HAP-1 (cell line): Measurements from ENCODE around the gene EEF2KMT.
A peak's percentile ranks its signal among the peaks of the same experiment; 100 is the strongest.

Experiments
- DNase-seq, 2 experiments: peaks; one replicate each; pipeline ENCODE4 v3.0.0-alpha.2; 2016 to 2020; ENCODE audit warnings: low spot score in 2 of 2
- H3K27me3 ChIP-seq: fragments of 250-450 bp; sonication (Bioruptor Pico); 2 replicates; pipeline ENCODE4 v1.5.1; 2020; ENCODE audit warnings: low read depth, mild to moderate bottlenecking, moderate library complexity
- H3K36me3 ChIP-seq: fragments of 250-450 bp; sonication (Bioruptor Pico); replicated peaks from 2 replicates; pipeline ENCODE4 v1.5.1; 2020; ENCODE audit warnings: mild to moderate bottlenecking
- H3K4me1 ChIP-seq: fragments of 250-450 bp; sonication (Bioruptor Pico); 2 replicates; pipeline ENCODE4 v1.5.1; 2020; ENCODE audit warnings: mild to moderate bottlenecking
- H3K4me3 ChIP-seq: fragments of 250-450 bp; sonication (Bioruptor Pico); 2 replicates; pipeline ENCODE4 v1.5.1; 2020; ENCODE audit warnings: mild to moderate bottlenecking, moderate library complexity
- H3K9me3 ChIP-seq: fragments of 250-450 bp; sonication (Bioruptor Pico); 2 replicates; pipeline ENCODE4 v1.5.1; 2020; ENCODE audit warnings: mild to moderate bottlenecking, moderate library complexity
- in situ Hi-C: fragments of 300-500 bp; cut with MboI; formaldehyde crosslinking; loops from 3 replicates; pipeline ENCODE4 v1.14.3; 2020; ENCODE audit warnings: low sequenced_read_pairs, inconsistent platforms, mixed read lengths

The EEF2KMT gene

DNA sequence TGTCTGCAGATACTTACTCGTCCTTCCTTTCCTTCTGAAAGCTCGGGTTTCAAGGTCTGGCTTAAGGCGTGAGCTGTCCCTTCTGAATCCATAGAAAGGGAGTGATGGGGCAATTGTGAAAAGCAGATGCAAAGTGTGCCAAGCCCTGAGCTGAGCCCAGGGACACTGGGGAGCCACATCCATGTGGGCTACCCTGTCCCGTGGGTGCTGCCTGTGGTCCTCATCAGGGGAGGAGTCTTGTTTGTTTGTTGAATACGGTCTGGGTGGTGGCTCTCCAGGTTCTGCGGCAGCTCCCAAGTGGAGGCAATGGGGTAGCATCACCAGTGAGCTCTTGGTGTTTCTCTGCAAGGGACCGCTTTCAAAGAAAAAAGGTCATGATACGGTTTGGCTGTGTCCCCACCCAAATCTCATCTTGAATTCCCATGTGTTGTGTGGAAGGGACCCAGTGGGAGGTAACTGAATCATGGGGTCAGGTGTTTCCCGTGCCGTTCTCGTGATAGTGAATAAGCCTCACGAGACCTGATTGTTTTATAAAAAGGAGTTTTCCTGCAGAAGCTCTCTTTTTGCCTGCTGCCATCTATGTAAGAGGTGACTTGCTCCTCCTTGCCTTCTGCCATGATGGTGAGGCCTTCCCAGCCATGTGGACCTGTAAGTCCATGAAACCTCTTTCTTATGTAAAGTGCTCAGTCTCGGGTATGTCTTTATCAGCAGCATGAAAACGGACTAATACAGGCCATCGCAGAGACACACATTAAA is 27.0 kb downstream of the EEF2KMT start:
- Histone ChIP-seq H3K27me3 (peaks cover 20% of the 10 kb centered on the region), H3K36me3 (peaks cover 8% of the 10 kb centered on the region), H3K4me1 (peaks cover 3% of the 10 kb centered on the region; the same call in 1 of the 2 replicates), H3K9me3 (no peaks in the 10 kb centered on the region), H3K4me3 (no peak overlapping the region)
- in situ Hi-C loops: no loop called here
- no peak for DNase-seq

GRCh38 chr16:5069854-5070253 is 27.7 kb downstream of the EEF2KMT start:
- Histone ChIP-seq H3K9me3 (no peaks in the 10 kb centered on the region), H3K36me3 (peaks cover under 1% of the 10 kb centered on the region; the same call in 1 of the 2 replicates), H3K27me3 (peaks cover 24% of the 10 kb centered on the region), H3K4me3 (no peak overlapping the region), H3K4me1 (peaks cover 3% of the 10 kb centered on the region; the same call in 1 of the 2 replicates)
- in situ Hi-C loops: no loop called here
- DNase-seq: no peak

DNA sequence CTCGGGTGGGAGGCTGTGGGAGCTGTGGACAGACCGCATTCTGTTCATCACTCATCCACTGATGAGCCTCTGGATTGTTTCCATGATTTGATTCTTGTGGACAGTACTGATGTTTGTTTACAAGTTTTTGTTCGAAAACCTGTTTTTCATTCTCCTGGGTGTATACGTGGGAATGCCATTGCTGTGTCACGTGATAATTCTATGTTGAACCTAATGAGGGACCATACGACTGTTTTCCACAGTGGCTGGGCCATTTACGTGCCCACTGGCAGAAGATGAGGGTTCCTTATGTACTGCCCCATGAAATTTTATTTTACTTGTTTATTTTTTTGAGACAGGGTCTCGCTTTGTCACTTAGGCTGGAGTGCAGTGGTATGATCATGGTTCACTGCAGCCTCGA is 28.5 kb downstream of the EEF2KMT start:
- Histone ChIP-seq H3K36me3 (no peaks in the 10 kb centered on the region), H3K4me3 (no peak overlapping the region), H3K27me3 (peaks cover 30% of the 10 kb centered on the region), H3K9me3 (no peaks in the 10 kb centered on the region), H3K4me1 (peaks cover 3% of the 10 kb centered on the region; the same call in 1 of the 2 replicates)
- in situ Hi-C loops: no loop called here
- no peak for DNase-seq

DNA sequence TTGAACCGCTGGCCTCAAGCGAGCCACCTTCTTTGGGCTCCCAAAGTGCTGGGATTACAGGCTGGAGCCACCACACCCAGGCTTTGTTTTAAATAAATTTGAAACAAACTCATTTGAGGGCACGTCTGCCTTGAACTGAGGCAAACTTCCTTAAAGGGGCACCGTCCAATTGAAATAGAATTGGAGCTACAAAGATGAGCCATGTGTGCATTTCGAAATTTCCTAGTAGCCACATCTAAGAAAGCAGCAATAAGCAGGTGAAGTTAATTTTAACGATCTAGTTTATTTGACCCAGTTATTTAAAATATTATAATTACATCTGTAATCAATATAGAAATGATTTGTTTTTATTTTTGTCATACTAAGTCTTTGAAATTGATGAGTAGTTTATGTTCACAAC is 31.1 kb downstream of the EEF2KMT start:
- H3K4me3 ChIP-seq: no peak overlapping the region

GRCh38 chr16:5065813-5066212 is 31.8 kb downstream of the EEF2KMT start, which contains the start of gene C16orf89:
Gene C16orf89 (minus strand): TSS chr16:5065956. CDS start chr16:5065908, 48 bp downstream.
- H3K4me3 ChIP-seq: no peak within 1 kb of the TSS
- H3K27me3 ChIP-seq: peaks cover 39% of the 10 kb centered on the region
- H3K9me3 ChIP-seq: no peaks in the 10 kb centered on the region
- DNase-seq: no peak
- H3K4me1 ChIP-seq: no peaks in the 10 kb centered on the region
- in situ Hi-C loops: no loop called here
- no peaks in the 10 kb centered on the region for H3K36me3 ChIP-seq

More for the DNA sequence above, 31.1 kb downstream of the EEF2KMT start:
- H3K36me3 ChIP-seq: no peaks in the 10 kb centered on the region
- DNase-seq: no peak
- no peaks in the 10 kb centered on the region for H3K9me3 ChIP-seq
- in situ Hi-C loops: no loop called here
- H3K4me1 ChIP-seq: peaks cover 3% of the 10 kb centered on the region; the same call in 1 of the 2 replicates
- H3K27me3 ChIP-seq: peaks cover 39% of the 10 kb centered on the region

DNA sequence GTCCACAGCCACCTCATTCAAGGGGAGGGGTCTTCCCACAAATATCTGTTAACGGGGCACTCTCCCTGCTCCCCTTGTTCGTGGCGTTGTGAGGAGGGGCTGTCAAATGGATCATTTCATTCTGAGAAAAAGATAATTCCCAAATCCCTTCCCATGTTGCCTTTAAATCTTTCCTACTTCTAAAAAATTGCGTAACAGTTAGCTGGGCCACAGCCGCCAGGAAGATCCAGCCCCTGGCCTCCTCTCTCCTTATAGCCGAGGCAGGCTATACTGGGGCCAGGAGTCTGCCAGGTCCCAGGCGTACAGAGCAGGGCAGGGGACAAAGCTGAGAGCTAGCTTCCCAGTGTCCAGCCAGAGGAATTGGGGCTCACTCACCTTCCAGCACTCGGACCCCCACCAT is 32.3 kb downstream of the EEF2KMT start:
- no peaks in the 10 kb centered on the region for H3K9me3 ChIP-seq
- in situ Hi-C loops: no loop called here
- no peaks in the 10 kb centered on the region for H3K4me1 ChIP-seq
- peaks cover 39% of the 10 kb centered on the region for H3K27me3 ChIP-seq
- no peak for DNase-seq
- no peak overlapping the region for H3K4me3 ChIP-seq
- no peaks in the 10 kb centered on the region for H3K36me3 ChIP-seq

DNA sequence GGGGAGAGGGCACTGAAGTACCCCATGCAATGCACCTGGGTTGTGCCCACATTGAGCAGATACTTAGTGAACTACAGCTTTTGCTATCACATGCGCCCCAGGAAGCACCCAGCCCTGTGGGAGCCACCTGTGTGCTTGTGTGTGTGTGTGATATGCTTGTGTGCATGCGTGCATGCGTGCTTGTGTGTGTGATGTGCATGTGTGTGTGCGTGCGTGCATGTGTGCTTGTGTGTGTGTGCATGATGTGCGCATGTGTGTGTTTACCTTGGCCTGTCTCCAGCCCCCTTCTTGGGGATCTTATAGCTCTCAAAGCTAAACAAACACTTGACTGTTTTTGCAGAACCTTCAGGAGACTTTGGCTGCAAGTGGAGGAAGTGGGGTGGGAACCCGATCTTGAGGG is 32.7 kb downstream of the EEF2KMT start:
- in situ Hi-C loops: no loop called here
- no peak for DNase-seq

DNA sequence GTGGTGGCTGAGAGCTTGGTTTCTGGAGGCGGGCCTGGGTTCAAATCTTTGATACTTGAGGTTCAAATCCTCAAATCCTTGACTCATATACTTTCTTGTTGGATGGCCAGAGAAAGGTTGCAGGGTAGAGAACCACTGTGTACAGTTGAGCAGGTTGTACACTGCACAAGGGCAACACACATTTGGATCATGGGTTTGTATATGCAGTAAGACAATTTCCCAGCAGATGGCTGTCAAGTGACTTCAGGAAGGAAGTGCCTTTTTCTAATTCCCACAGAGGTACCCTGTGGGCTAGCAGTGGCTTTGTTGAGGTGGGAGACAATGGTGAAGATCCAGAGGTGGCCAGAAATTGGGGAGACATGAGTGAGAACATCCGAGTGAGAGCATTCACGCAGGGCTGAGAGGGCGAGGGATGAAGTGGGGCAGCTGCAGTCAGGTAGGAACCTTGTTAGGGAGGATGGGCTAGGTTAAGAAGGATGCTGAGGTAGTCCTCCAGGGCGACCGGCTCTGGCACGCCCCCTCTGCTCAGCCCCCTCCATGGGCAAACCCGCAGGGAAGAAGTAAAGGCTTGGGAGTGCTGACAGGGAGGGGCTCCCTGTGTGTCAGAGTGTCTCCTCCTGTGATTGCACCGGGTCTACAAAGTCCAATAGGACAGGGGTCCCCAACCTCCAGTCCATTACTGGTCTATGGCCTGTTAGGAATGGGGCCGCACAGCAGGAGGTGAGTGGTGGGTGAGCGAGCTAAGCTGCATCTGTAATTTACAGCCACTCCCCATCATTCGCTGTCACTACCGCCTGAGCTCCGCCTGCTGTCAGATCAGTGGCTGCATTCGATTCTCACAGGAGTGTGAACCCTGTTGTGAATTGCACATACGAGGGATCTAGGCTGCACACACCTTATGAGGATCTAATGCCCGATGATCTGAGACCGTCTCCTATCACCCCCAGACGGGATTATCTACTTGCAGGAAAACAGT is 34.5 kb downstream of the EEF2KMT start:
- no peaks in the 10 kb centered on the region for H3K9me3 ChIP-seq
- H3K4me1 ChIP-seq: no peaks in the 10 kb centered on the region
- in situ Hi-C loops: no loop called here
- DNase-seq: no peak
- H3K4me3 ChIP-seq: no peak overlapping the region
- peaks cover 39% of the 10 kb centered on the region for H3K27me3 ChIP-seq
- no peaks in the 10 kb centered on the region for H3K36me3 ChIP-seq

More for the DNA sequence above, 32.7 kb downstream of the EEF2KMT start:
- Histone ChIP-seq H3K36me3 (no peaks in the 10 kb centered on the region), H3K4me3 (no peak overlapping the region), H3K4me1 (no peaks in the 10 kb centered on the region), H3K27me3 (peaks cover 39% of the 10 kb centered on the region), H3K9me3 (no peaks in the 10 kb centered on the region)

- no peak overlapping the region for H3K4me3 ChIP-seq
- H3K27me3 ChIP-seq: peaks cover 31% of the 10 kb centered on the region
- in situ Hi-C loops: no loop called here
- no peaks in the 10 kb centered on the region for H3K4me1 ChIP-seq
- no peaks in the 10 kb centered on the region for H3K9me3 ChIP-seq
- no peaks in the 10 kb centered on the region for H3K36me3 ChIP-seq
- DNase-seq: no peak
Measured at GRCh38 chr16:5062051-5062450, 35.5 kb downstream of the EEF2KMT start.

- DNase-seq: no peak
- Histone ChIP-seq H3K9me3 (no peaks in the 10 kb centered on the region), H3K27me3 (peaks cover 18% of the 10 kb centered on the region), H3K36me3 (no peaks in the 10 kb centered on the region), H3K4me1 (no peaks in the 10 kb centered on the region), H3K4me3 (no peak overlapping the region)
- in situ Hi-C loops: no loop called here
Measured at GRCh38 chr16:5060073-5060641, 37.4 kb downstream of the EEF2KMT start.

DNA sequence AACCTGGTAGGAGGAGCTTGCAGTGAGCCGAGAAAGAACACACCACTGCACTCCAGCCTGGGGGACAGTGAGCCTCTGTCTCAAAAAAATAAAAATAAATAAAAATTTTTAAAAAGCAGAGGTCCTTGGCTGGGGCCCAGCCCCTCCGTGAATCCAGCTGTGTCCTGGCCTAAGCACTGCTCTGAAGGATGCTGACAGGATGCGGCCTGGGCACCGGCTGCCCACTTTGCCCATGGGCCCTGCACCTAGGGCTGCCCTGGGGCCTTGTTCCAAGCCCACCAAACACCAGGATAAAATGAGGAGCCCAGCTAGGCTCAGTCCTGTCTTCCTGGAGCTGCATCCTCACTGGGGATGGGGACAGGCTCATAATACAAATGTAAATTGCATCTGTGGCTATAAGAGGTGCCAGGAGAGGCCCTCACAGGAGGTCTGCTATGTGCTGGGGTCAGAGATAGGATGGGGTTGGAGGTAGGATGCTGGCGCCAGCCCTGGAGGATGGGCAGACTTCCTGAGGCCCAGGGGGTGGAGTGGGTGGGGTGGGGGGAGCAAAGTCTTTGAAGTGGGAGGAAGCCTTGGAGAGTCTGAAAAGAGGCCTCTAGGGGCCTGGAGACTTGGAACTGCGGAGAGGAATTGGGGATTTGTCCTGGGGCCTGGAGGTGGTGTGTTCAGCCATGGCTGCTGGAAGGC is 38.1 kb downstream of the EEF2KMT start:
- Histone ChIP-seq H3K27me3 (peaks cover 12% of the 10 kb centered on the region), H3K9me3 (no peaks in the 10 kb centered on the region), H3K4me3 (no peak overlapping the region), H3K36me3 (no peaks in the 10 kb centered on the region), H3K4me1 (no peaks in the 10 kb centered on the region)
- in situ Hi-C loops: no loop called here
- DNase-seq: no peak

DNA sequence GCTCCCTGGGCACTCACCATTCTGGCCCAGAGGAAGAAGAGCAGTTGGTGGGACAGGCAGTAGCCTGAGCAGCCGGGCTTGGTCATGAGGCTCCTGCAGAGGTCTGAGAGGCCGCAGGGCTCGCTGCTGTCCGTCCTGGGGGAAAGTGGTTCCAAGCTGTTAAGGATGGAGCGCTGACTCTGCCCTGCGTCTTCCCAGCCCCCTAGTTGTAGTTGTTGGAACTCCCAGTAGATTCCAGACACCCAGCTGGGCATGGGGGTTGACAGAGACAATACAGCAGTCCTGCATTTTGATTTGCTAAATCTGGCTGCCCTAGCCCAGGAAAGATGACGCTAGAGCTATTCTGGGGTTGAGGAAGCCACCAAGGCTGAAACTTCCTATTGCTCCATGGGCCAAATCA is 39.1 kb downstream of the EEF2KMT start:
- H3K4me1 ChIP-seq: no peaks in the 10 kb centered on the region
- H3K9me3 ChIP-seq: no peaks in the 10 kb centered on the region
- no peak overlapping the region for H3K4me3 ChIP-seq
- in situ Hi-C loops: no loop called here
- DNase-seq: peak in 1 of 2 experiments; percentile 45
- no peaks in the 10 kb centered on the region for H3K36me3 ChIP-seq
- peaks cover 9% of the 10 kb centered on the region for H3K27me3 ChIP-seq

DNA sequence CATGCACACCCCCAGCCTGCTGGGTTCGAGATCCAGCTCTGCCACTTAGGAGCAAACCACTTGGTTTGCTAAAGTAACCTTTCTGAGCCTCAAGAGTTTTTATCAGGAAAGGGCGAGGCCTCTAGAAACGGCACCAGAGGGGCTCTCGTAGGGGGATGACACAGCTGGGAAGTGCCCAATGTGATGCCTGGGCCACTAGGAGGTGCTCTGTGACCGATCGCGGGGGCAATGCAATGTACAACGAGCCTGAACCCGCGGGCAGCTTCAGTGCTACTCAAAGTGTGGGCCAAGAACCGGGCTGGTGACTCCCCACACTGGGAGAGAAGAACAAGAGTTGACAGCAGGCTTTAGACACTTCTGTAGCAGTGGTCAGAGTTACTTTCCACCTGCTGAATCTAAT is 41.2 kb downstream of the EEF2KMT start:
- 0 out of 2 replicates have a peak, but pooled peaks cover 2% of the 10 kb centered on the region for H3K27me3 ChIP-seq
- H3K4me1 ChIP-seq: no peaks in the 10 kb centered on the region
- DNase-seq: peak; percentile 18 to 68
- in situ Hi-C loops: no loop called here
- H3K4me3 ChIP-seq: no peak overlapping the region
- H3K9me3 ChIP-seq: no peaks in the 10 kb centered on the region
- no peaks in the 10 kb centered on the region for H3K36me3 ChIP-seq
